Chondrocyte (in vitro differentiated cells): Measurements from ENCODE around the gene TSHZ2. TPM values are rescaled to one million over a fixed set of nuclear protein-coding genes. Genes with fewer than 3 reads are reported as not detected.

Source experiments
- DNase-seq: peaks from one replicate; pipeline ENCODE4 v3.0.0; 2021; ENCODE audit warnings: mixed read lengths, low spot score
- H3K27ac Mint-ChIP-seq: one replicate; pipeline ENCODE4 v1.8.0; 2021; ENCODE audit warnings: mild to moderate bottlenecking, moderate library complexity, mixed read lengths; ENCODE audit not compliant: unreplicated experiment
- H3K27me3 Mint-ChIP-seq: 2 replicates; pipeline ENCODE4 v1.8.0; 2021; ENCODE audit warnings: low read depth, mixed read lengths
- H3K36me3 Mint-ChIP-seq: 2 replicates; pipeline ENCODE4 v1.8.0; 2021; ENCODE audit warnings: low read depth, mixed read lengths
- H3K4me1 Mint-ChIP-seq: 2 replicates; pipeline ENCODE4 v1.8.0; 2021; ENCODE audit warnings: low read depth, mild to moderate bottlenecking, mixed read lengths
- H3K4me3 Mint-ChIP-seq: one replicate; pipeline ENCODE4 v1.8.0; 2021; ENCODE audit warnings: mild to moderate bottlenecking, moderate library complexity, mixed read lengths; ENCODE audit not compliant: unreplicated experiment
- H3K9me3 Mint-ChIP-seq: 2 replicates; pipeline ENCODE4 v1.8.0; 2021; ENCODE audit warnings: low read depth, mixed read lengths
- CTCF ChIP-seq: fragments of 200-600 bp; sonication (generic); IDR thresholded peaks from 2 replicates; pipeline ENCODE4 v1.5.0; 2021; ENCODE audit warnings: antibody characterized with exemption, mild to moderate bottlenecking, moderate library complexity
- total RNA-seq: library from RNA; stranded (reverse); gene quantifications from 3 replicates; pipeline ENCODE4 v1.2.1, GENCODE V29; 2021

Gene TSHZ2
- total RNA-seq, 1 donor from 2014 or later: 0.37 TPM

DNA sequence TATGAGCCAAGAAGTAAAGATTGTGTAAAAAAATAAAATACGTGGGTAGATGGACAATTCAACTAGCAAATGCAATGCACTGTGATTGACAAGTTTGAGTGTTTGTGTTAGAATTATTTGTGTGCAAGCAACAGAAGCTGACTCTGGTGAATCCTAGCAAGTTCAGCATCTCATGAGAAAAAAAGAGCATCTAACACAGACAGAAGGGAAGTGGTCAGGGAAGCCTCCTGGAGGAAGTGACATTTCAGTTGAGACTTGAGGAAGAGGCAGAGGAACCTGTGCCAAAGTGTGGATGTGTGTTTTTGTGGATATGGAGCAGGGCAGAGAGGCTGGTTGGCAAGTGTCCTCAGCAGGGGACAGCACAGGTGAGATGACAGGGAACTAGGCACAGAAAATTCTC, 372.7 kb downstream of the TSHZ2 start:
- Mint-ChIP-seq H3K36me3 (no peaks in the 10 kb centered on the region), H3K27me3 (no peaks in the 10 kb centered on the region), H3K4me3 (no peak overlapping the region), H3K4me1 (peaks cover 4% of the 10 kb centered on the region), H3K9me3 (peaks cover 4% of the 10 kb centered on the region), H3K27ac (no peak overlapping the region)
- no peak for DNase-seq
- no peak for TF ChIP-seq CTCF

- Mint-ChIP-seq H3K4me3 (no peak overlapping the region), H3K9me3 (peaks cover 4% of the 10 kb centered on the region), H3K27me3 (no peaks in the 10 kb centered on the region), H3K4me1 (peaks cover 4% of the 10 kb centered on the region), H3K27ac (no peak overlapping the region), H3K36me3 (no peaks in the 10 kb centered on the region)
- no peak for TF ChIP-seq CTCF
- no peak for DNase-seq
Observed at GRCh38 chr20:53345536-53346334, 373.6 kb downstream of the TSHZ2 start.

DNA sequence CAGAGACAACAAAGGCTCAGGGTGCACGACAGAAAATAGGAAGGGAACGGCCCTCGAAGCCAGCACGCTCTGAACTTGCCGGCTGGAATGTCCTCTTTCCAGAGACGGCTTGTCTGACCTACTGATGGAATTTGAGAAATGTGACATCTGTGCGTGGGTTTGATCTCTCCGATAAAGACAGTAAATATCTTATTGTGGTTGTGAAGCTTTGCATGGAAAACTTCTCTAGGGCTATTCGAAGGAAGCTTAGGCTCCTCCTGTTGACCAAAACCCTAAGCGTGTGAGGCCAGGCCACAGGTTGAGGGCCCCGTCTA, 374.1 kb downstream of the TSHZ2 start:
- Mint-ChIP-seq H3K4me3 (no peak overlapping the region), H3K4me1 (peaks cover 4% of the 10 kb centered on the region), H3K27me3 (no peaks in the 10 kb centered on the region), H3K27ac (no peak overlapping the region), H3K36me3 (no peaks in the 10 kb centered on the region), H3K9me3 (peaks cover 4% of the 10 kb centered on the region)
- TF ChIP-seq CTCF: no peak
- no peak for DNase-seq

DNA sequence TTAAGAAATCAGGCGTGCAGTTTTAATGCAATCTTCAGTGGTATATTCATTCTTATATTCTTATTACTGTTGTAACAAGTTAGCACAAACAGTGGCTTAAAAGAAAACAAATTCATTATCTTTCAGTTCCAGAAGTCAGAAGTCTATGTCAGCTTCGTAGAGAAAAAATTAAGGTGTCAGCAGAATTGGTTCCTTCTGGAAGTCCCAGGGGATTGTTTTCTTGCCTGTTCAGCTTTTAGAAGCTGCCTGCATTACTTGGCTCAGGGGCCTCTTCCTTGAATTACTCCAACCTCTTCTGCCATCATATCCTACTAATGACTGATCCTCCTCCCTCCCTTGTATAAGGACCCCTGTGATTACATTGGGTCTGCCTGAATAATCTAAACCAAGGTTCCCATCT, 377.6 kb downstream of the TSHZ2 start:
- Mint-ChIP-seq H3K9me3 (peaks cover 4% of the 10 kb centered on the region), H3K4me3 (no peak overlapping the region), H3K4me1 (peaks cover 4% of the 10 kb centered on the region), H3K27me3 (no peaks in the 10 kb centered on the region), H3K36me3 (no peaks in the 10 kb centered on the region), H3K27ac (no peak overlapping the region)
- no peak for DNase-seq
- no peak for TF ChIP-seq CTCF

DNA sequence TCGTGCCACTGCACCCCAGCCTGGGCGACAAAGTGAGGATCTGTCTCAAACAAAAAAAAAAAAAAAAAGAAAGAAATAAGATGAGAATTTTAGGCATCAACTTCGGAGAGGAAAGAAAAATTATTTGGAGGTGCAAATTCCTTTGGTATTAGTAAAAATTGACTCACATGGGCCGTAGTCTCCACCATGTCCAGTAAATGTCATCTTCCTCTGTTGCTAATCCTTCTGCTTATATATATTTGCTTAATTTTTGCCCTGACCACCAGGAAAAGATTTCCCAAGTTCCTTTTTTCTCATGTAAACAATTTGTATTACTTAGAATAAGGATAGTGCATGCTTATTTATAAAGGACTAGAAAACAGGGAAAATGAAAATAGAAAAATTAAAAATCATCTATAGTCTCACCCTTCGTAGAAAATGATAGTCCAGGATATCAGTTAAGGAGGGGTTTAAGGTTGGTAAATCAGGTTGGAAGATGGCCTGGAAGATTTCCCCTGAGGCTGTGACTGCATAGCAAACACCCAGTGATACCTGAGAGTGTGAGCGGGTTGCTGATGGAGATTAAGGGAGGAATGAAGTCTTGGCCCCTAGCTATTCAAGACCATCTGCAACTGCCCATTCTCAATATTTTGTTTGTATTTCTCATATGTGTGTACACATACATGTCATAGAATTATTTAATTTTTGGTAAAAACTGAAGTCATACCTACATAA, 380.7 kb downstream of the TSHZ2 start:
- DNase-seq: no peak
- no peaks in the 10 kb centered on the region for H3K4me1 Mint-ChIP-seq
- H3K27ac Mint-ChIP-seq: no peak overlapping the region
- no peaks in the 10 kb centered on the region for H3K27me3 Mint-ChIP-seq
- no peak for TF ChIP-seq CTCF
- peaks cover 2% of the 10 kb centered on the region for H3K36me3 Mint-ChIP-seq
- H3K9me3 Mint-ChIP-seq: peaks cover 17% of the 10 kb centered on the region
- no peak overlapping the region for H3K4me3 Mint-ChIP-seq
